Smooth muscle cell (in vitro differentiated cells): ENCODE measurements around the gene UCN3. TPM values are rescaled to one million over a fixed set of nuclear protein-coding genes. Genes with fewer than 3 reads are reported as not detected.

Source experiments
- DNase-seq: peaks from one replicate; lab custom pipeline; 2025; ENCODE audit not compliant: unreplicated experiment; lab: John Stamatoyannopoulos, UW
- H2AFZ ChIP-seq: fragments of 200-600 bp; sonication (generic); 2 replicates; pipeline ENCODE4 v1.6.0; 2016; ENCODE audit warnings: antibody characterized with exemption, low read depth, mild to moderate bottlenecking
- H3F3A ChIP-seq: fragments of 200-600 bp; sonication (generic); 2 replicates; pipeline ENCODE4 v1.6.0; 2017; ENCODE audit warnings: antibody characterized with exemption, low read depth
- H3K27ac ChIP-seq: fragments of 200-600 bp; sonication (generic); 2 replicates; pipeline ENCODE4 v1.5.1; 2016; ENCODE audit warnings: low read depth, mild to moderate bottlenecking
- H3K27me3 ChIP-seq: fragments of 200-600 bp; sonication (generic); 2 replicates; pipeline ENCODE4 v1.6.1; 2016; ENCODE audit warnings: low read depth, mild to moderate bottlenecking
- H3K36me3 ChIP-seq: fragments of 200-600 bp; sonication (generic); 2 replicates; pipeline ENCODE4 v1.5.1; 2016; ENCODE audit warnings: low read depth
- H3K4me1 ChIP-seq: fragments of 200-600 bp; sonication (generic); 2 replicates; pipeline ENCODE4 v1.5.1; 2016; ENCODE audit warnings: low read depth
- H3K4me2 ChIP-seq: fragments of 200-600 bp; sonication (generic); 2 replicates; pipeline ENCODE4 v1.6.0; 2016; ENCODE audit warnings: mild to moderate bottlenecking
- H3K4me3 ChIP-seq: fragments of 200-600 bp; sonication (generic); 2 replicates; pipeline ENCODE4 v1.5.1; 2016; ENCODE audit warnings: mild to moderate bottlenecking
- H3K79me2 ChIP-seq: fragments of 200-600 bp; sonication (generic); 2 replicates; pipeline ENCODE4 v1.6.0; 2016; ENCODE audit warnings: low read depth, mild to moderate bottlenecking
- H3K9ac ChIP-seq: fragments of 200-600 bp; sonication (generic); 2 replicates; pipeline ENCODE4 v1.6.0; 2016; ENCODE audit warnings: low read depth
- H3K9me3 ChIP-seq: fragments of 200-600 bp; sonication (generic); replicated peaks from 2 replicates; pipeline ENCODE4 v1.5.1; 2016; ENCODE audit warnings: low read depth
- H4K20me1 ChIP-seq: fragments of 200-600 bp; sonication (generic); 2 replicates; pipeline ENCODE4 v1.6.0; 2016; ENCODE audit warnings: low read depth
- CTCF ChIP-seq: fragments of 200-600 bp; sonication (generic); IDR thresholded peaks from 2 replicates; pipeline ENCODE4 v1.5.1; 2017; ENCODE audit warnings: borderline replicate concordance, mild to moderate bottlenecking, antibody characterized with exemption; ENCODE audit not compliant: insufficient read depth, poor library complexity, severe bottlenecking
- WGBS: methylation state at CpG from one replicate; pipeline ENCODE4 v1.1.7; 2016; ENCODE audit warnings: low lambda C conversion rate; 5-methylcytosine and 5-hydroxymethylcytosine counted together
- polyA plus RNA-seq: library from polyadenylated mRNA; unstranded; fragments of >200 nt; fragmentation: Nextera tagmentation; extraction: Ambion mirVana; gene quantifications from 2 replicates; pipeline ENCODE4 v1.2.1, GENCODE V29; 2016
- total RNA-seq: library from RNA; depleted of rRNA; stranded (reverse); fragments of >200 nt; gene quantifications from 2 replicates; pipeline ENCODE4 v1.2.3, GENCODE V29; 2014

Gene UCN3
- total and polyA plus RNA-seq, 2 experiments from 2014 or later = not detected

DNA sequence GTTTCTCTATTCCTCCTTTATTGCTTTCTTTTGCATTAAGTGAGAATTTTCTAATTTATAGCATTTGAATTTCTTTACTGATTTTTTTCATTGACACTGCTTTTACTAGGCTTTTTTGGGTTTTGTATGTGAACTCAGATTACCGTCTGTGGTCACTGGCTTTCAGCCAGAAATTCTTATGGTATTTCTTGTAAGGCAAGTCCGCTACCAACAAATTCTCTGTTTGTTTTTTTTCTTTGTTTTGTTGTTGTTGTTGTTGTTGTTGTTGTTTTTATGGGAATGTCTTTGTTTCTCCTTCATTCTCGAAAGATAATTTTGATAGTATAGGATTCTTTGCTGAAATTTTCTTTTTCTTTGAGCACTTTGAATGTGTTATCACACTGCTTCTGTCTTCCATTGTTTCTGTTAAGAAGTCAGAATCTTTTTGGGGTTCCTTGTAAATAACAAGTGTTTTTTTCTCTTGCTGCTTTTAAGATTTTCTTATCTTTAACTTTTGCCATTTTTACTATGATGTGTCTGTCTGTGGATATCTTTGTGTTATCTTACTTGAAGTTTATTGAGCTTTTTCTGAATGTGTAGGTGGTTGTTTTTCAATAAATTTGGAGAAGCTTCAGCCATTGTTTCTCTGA lies 54.8 kb downstream of the UCN3 start:
- no peak for TF ChIP-seq CTCF
- Histone ChIP-seq H3K27me3 (no peaks in the 10 kb centered on the region), H3K9ac (no peak overlapping the region), H3K4me3 (no peak overlapping the region), H3K36me3 (no peaks in the 10 kb centered on the region), H3K27ac (no peak overlapping the region), H3K9me3 (peaks cover 10% of the 10 kb centered on the region), H3K4me2 (peak overlapping the region; percentile 1), H4K20me1 (no peaks in the 10 kb centered on the region), H3K79me2 (peaks cover 94% of the 10 kb centered on the region), H2AFZ (no peak overlapping the region), H3K4me1 (peaks cover 5% of the 10 kb centered on the region), H3F3A (no peaks in the 10 kb centered on the region)
- 67% methylated on average over 3 of the region's 3 CpGs for WGBS
- no peak for DNase-seq

GRCh38 chr10:5423771-5424170 lies 59.0 kb downstream of the UCN3 start:
- Histone ChIP-seq H2AFZ (no peak overlapping the region), H3F3A (no peaks in the 10 kb centered on the region), H3K9ac (no peak overlapping the region), H3K4me3 (no peak overlapping the region), H3K36me3 (no peaks in the 10 kb centered on the region), H3K27me3 (no peaks in the 10 kb centered on the region), H3K4me2 (no peak overlapping the region), H3K27ac (no peak overlapping the region), H3K79me2 (peaks cover 80% of the 10 kb centered on the region), H4K20me1 (no peaks in the 10 kb centered on the region), H3K4me1 (peaks cover 7% of the 10 kb centered on the region), H3K9me3 (peaks cover 3% of the 10 kb centered on the region)
- WGBS = 48% methylated on average over 2 of the region's 2 CpGs
- TF ChIP-seq CTCF = no peak
- no peak for DNase-seq

Other genes starting within 250 kb of the UCN3 start
- 0.18 TPM in 1 of 2 replicates, not detected in the other for gene AKR1C8, start 179.8 kb upstream of the UCN3 start, total RNA-seq
- gene AKR1C8, start 179.8 kb upstream of the UCN3 start, polyA plus RNA-seq = not detected in 2 replicates
- not detected in 2 replicates for gene AKR1C4, start 168.1 kb upstream of the UCN3 start, total RNA-seq
- gene AKR1C4, start 168.1 kb upstream of the UCN3 start, polyA plus RNA-seq = not detected in 2 replicates
- gene TUBAL3, start 39.9 kb downstream of the UCN3 start, total RNA-seq = not detected in 2 replicates
- not detected in 2 replicates for gene TUBAL3, start 39.9 kb downstream of the UCN3 start, polyA plus RNA-seq
- 123 and 131 TPM in 2 replicates for gene NET1, start 47.6 kb downstream of the UCN3 start, total RNA-seq
- 49.5 and 83.1 TPM in 2 replicates for gene NET1, start 47.6 kb downstream of the UCN3 start, polyA plus RNA-seq
- gene CALML5, start 134.6 kb downstream of the UCN3 start, total RNA-seq = 15.1 and 24.3 TPM in 2 replicates
- gene CALML5, start 134.6 kb downstream of the UCN3 start, polyA plus RNA-seq = 16.5 and 18.1 TPM in 2 replicates
- 0.04 and 0.49 TPM in 2 replicates for gene CALML3, start 160.0 kb downstream of the UCN3 start, total RNA-seq
- 0.20 TPM in 1 of 2 replicates, not detected in the other for gene CALML3, start 160.0 kb downstream of the UCN3 start, polyA plus RNA-seq